ENCODE results near the gene TTC4.

DNA sequence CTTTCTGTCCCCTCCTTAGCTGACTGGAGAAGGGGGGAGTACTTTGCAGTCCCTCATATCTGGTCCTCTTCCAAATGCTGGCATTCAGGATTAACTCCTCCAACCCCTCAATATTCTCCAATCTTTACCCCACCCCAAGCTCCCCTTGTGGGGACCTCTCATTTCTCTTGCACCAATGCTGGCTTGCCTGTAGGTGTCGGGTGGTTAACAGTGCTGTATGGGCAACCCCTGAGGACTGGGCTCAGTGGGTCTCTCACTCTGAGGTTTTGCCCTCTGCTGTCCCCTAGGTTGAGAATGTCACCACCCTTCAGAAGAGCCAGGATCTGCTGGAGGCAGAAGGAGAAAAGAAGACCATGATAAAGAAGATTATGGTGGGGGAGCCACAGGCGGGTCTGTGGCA, 47.1 kb upstream of the TTC4 start:
- TF ChIP-seq, protein P1, sequence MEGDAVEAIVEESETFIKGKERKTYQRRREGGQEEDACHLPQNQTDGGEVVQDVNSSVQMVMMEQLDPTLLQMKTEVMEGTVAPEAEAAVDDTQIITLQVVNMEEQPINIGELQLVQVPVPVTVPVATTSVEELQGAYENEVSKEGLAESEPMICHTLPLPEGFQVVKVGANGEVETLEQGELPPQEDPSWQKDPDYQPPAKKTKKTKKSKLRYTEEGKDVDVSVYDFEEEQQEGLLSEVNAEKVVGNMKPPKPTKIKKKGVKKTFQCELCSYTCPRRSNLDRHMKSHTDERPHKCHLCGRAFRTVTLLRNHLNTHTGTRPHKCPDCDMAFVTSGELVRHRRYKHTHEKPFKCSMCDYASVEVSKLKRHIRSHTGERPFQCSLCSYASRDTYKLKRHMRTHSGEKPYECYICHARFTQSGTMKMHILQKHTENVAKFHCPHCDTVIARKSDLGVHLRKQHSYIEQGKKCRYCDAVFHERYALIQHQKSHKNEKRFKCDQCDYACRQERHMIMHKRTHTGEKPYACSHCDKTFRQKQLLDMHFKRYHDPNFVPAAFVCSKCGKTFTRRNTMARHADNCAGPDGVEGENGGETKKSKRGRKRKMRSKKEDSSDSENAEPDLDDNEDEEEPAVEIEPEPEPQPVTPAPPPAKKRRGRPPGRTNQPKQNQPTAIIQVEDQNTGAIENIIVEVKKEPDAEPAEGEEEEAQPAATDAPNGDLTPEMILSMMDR (IDR thresholded peaks at IDR 0.05; ENCODE audit: poor library complexity): no peak
- no peak for TF ChIP-seq EZH2 (IDR thresholded peaks at IDR 0.05; ENCODE audit: borderline replicate concordance)

All from hepatocyte (in vitro differentiated cells).